ENCODE results near the gene IFNGR2.

IFNGR2 gene

DNA sequence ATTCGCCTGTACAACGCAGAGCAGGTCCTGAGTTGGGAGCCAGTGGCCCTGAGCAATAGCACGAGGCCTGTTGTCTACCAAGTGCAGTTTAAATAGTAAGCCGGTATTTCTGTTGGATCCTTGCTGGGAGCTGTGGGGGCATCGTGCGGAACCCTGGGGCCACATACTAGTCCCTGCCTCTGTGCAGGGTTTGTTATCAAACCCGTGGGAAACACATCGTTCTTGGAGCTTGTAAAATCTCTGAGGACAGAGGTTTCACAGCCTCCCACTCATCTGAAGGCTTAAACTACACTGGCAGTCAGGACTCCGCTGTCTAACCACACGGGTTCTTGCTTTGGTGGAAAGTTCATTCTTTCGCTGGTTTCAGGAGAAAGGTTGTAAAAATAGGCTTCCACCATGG lies 11.7 kb downstream of the IFNGR2 start:
- H3K9ac ChIP-seq, result peak overlapping the region in 2 of 11 experiments; percentile 8 to 64; a peak in 1 of 22 replicates
- peaks cover 49 to 100% (median 98%) of the 10 kb centered on the region in 11 experiments for H4K20me1 ChIP-seq
- peaks cover 14 to 77% (median 32%) of the 10 kb centered on the region in 10 experiments for H3K4me1 ChIP-seq
- H3K27me3 ChIP-seq, result no peaks in the 10 kb centered on the region
- no peaks in the 10 kb centered on the region for H3K9me3 ChIP-seq (replicated peaks in 1 of 11)
- H3K4me3 ChIP-seq, result no peak overlapping the region
- no peak for TF ChIP-seq Cebpa-rat (IDR thresholded peaks at IDR 0.05)
- H3K27ac ChIP-seq, result peak overlapping the region in 1 of 11 experiments; percentile 14; a peak in 2 of 22 replicates
- H3K36me3 ChIP-seq, result peaks cover 88 to 100% (median 99%) of the 10 kb centered on the region in 11 experiments
- peak overlapping the region in 2 of 11 experiments; percentile 96 to 97; a peak in 3 of 22 replicates for H3K4me2 ChIP-seq

DNA sequence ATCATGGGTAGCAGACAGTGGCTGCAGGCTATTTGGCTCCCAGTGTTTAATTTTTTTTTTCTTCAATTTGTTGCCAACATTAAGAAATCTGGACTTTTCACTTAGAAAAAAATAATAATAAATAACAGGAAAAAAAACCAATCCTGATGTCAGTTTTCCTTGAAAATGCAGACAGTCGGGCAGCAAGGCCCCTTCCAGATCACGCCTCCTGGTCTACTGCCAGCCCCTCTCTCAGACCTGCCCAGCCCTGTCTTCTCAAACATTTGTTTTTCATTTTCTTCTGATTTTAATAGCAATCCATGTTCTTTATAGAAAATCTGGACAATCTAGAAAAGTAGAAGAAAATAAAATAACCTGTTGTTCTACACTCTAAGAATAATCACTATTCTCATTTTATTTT lies 15.5 kb downstream of the IFNGR2 start:
- H3K4me1 ChIP-seq, result peaks cover 0 to 59% (median under 1%) of the 10 kb centered on the region in 10 experiments; a peak in 6 of 20 replicates
- H3K27me3 ChIP-seq, result no peaks in the 10 kb centered on the region
- peaks cover 98 to 100% (median 100%) of the 10 kb centered on the region in 11 experiments for H3K36me3 ChIP-seq
- no peak for TF ChIP-seq Cebpa-rat (IDR thresholded peaks at IDR 0.05)
- no peak overlapping the region for H3K4me2 ChIP-seq
- no peaks in the 10 kb centered on the region; a peak in 1 of 22 replicates for H3K9me3 ChIP-seq (replicated peaks in 1 of 11)
- H4K20me1 ChIP-seq, result peaks cover 14 to 100% (median 86%) of the 10 kb centered on the region in 11 experiments
- 0 out of 22 replicates have a peak overlapping the region, but pooled peaks of 1 of the 11 experiments have one; percentile 7 for H3K9ac ChIP-seq
- peak overlapping the region in 1 of 11 experiments; percentile 10; a peak in 1 of 22 replicates for H3K27ac ChIP-seq
- no peak overlapping the region for H3K4me3 ChIP-seq

DNA sequence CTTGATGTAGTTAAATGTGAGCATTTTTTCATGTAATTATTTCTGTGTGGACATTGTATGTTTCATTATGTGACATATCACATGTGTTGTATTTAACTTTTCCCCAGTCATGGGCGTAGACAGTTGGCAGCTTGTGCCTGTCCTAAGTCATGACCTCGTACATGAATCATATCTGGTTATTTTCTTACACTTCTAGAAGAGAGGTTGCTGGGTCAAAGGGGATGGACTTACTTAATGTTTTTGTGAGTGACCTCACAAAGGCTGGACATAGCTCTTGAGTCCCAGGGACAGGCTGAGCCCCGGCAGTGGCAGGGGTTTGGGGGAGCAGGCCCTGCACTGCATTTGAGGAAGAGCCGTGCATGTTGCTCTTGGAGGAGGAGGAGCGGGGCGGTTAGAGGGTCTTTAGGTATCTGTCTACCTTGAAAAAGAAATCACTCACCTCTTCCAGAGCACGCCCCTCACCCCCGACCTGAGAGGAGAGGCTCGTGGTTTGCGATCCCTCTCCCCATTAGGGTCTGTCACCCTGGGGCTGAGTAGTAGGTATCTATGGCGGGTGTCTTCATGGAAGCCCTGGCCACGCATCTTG lies 16.4 kb downstream of the IFNGR2 start:
- Histone ChIP-seq H3K9ac (peak overlapping the region in 1 of 11 experiments; percentile 48; a peak in 2 of 22 replicates), H3K27ac (peak overlapping the region in 2 of 11 experiments; percentile 4 to 7; a peak in 2 of 22 replicates), H3K4me3 (no peak overlapping the region), H3K4me1 (peaks cover 0 to 59% (median 0%) of the 10 kb centered on the region in 10 experiments; a peak in 6 of 20 replicates), H3K36me3 (peaks cover 98 to 100% (median 100%) of the 10 kb centered on the region in 11 experiments), H3K27me3 (no peaks in the 10 kb centered on the region), H3K9me3 (replicated peaks in 1 of 11) (no peaks in the 10 kb centered on the region; a peak in 1 of 22 replicates), H3K4me2 (no peak overlapping the region), H4K20me1 (peaks cover 5 to 100% (median 86%) of the 10 kb centered on the region in 11 experiments)
- no peak for TF ChIP-seq Cebpa-rat (IDR thresholded peaks at IDR 0.05)

DNA sequence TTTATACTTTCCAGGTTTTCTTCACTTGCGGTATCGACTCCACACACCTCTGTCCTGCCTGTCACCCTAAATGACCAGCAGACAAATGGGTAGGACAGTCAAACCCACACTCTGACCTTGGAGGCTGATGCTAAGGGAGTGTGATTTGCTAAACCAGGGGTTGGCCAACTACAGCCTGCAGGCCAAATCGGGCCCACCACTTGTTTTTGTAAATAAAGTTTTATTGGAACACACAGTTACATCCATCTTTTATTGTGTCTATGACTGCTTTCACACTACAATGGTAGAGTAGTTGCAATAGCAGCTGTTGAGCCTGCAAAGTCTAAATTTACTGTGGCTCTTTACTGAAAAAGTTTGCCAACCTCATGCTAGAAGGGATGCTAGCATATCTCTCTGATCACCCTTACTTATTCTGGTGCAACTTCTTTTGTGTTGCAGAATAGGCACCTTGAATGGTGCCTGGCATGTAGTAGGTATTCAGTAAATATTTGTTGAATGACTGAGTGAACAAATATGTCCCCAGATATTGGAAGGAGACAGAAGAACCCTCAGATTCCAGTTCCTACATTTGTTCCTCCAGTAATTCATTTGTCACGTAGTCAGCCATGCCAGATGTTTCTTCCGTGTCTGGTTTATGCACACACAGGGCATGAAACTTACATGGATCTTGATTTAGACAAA lies 18.6 kb downstream of the IFNGR2 start:
- H3K4me3 ChIP-seq, result no peak overlapping the region
- no peak overlapping the region for H3K27ac ChIP-seq
- H3K9me3 ChIP-seq (replicated peaks in 1 of 11), result no peaks in the 10 kb centered on the region; a peak in 1 of 22 replicates
- no peak for TF ChIP-seq Cebpa-rat (IDR thresholded peaks at IDR 0.05)
- peaks cover 0 to 66% (median under 1%) of the 10 kb centered on the region in 10 experiments; a peak in 9 of 20 replicates for H3K4me1 ChIP-seq
- H4K20me1 ChIP-seq, result peaks cover 0 to 100% (median 78%) of the 10 kb centered on the region in 11 experiments; a peak in 20 of 22 replicates
- H3K27me3 ChIP-seq, result no peaks in the 10 kb centered on the region
- no peak overlapping the region for H3K9ac ChIP-seq
- H3K4me2 ChIP-seq, result no peak overlapping the region
- peaks cover 97 to 100% (median 100%) of the 10 kb centered on the region in 11 experiments for H3K36me3 ChIP-seq

DNA sequence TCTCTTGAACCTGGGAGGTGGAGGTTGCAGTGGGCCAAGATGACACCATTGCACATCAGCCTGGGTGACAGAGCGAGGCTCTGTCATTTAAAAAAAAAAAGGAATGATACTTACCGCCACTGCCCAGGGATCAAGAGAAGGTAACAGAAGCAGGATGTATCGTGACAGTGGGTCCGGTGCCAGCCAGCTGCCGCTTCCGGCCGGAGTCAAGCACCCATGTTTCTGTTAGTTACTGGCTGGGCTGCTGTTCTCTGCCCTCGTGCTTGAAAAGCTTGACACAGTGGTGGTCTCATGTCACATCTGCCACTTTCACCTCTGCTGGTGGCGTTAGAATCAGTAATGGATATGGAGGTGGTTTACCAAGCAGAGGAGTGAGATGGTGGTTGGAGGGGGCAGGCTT lies 21.0 kb downstream of the IFNGR2 start:
- Histone ChIP-seq H3K9me3 (replicated peaks in 1 of 11) (no peaks in the 10 kb centered on the region; a peak in 1 of 22 replicates), H3K36me3 (peaks cover 96 to 100% (median 100%) of the 10 kb centered on the region in 11 experiments), H3K27ac (no peak overlapping the region), H3K4me3 (no peak overlapping the region), H3K4me2 (no peak overlapping the region), H3K27me3 (no peaks in the 10 kb centered on the region), H3K9ac (no peak overlapping the region), H3K4me1 (peaks cover 11 to 78% (median 20%) of the 10 kb centered on the region in 10 experiments), H4K20me1 (peaks cover 0 to 100% (median 67%) of the 10 kb centered on the region in 11 experiments; a peak in 19 of 22 replicates)
- no peak for TF ChIP-seq Cebpa-rat (IDR thresholded peaks at IDR 0.05)

DNA sequence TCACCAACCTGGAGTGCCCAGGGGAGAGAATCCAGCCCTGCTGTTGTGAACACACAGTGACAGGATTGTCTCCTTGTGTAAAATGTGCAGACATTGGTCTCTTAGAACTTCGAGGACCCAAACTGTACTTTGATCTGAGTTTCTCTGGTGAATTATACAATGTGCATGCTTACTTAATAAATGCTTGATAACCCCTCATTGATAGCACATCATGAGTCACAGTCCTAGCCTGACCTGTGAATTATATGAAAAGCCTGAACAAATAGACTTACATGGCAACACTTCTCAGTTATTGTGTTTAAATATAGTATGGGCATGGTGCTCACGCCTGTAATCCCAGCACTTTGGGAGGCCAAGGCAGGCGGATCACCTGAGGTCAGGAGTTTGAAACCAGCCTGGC lies 22.6 kb downstream of the IFNGR2 start:
- no peak for TF ChIP-seq Cebpa-rat (IDR thresholded peaks at IDR 0.05)
- H3K27me3 ChIP-seq, result no peaks in the 10 kb centered on the region
- no peaks in the 10 kb centered on the region; a peak in 1 of 22 replicates for H3K9me3 ChIP-seq (replicated peaks in 1 of 11)
- peak overlapping the region in 1 of 11 experiments; percentile 31; a peak in 2 of 22 replicates for H3K4me2 ChIP-seq
- peaks cover 95 to 100% (median 100%) of the 10 kb centered on the region in 11 experiments for H3K36me3 ChIP-seq
- H3K27ac ChIP-seq, result peak overlapping the region in 1 of 11 experiments; percentile 22; a peak in 1 of 22 replicates
- peaks cover 0 to 100% (median 51%) of the 10 kb centered on the region in 11 experiments; a peak in 16 of 22 replicates for H4K20me1 ChIP-seq
- H3K9ac ChIP-seq, result 0 out of 22 replicates have a peak overlapping the region, but pooled peaks of 1 of the 11 experiments have one; percentile 13
- no peak overlapping the region for H3K4me3 ChIP-seq
- H3K4me1 ChIP-seq, result peaks cover 20 to 81% (median 32%) of the 10 kb centered on the region in 10 experiments

DNA sequence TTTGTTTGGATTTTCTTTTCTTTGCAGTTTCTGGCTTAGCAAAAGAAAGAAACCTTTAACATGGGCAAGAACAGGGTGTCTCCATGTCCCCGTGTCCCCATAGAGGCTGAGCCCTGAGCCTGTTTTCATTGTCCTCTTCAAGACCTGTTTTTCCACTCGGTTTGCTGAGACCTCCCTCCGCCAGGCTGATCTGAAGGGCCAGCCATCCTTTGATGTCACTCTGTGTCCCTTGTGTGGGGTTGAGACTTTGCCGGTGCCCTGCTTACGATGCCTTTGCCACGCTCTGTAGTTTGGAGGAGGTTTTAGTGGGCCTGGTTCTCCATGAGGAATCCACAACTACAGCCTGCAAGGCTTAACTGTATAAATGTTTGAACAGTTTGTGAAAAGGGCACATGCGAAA lies 23.8 kb downstream of the IFNGR2 start:
- H3K4me2 ChIP-seq, result peak overlapping the region in 1 of 11 experiments; percentile 71; a peak in 1 of 22 replicates
- H3K4me3 ChIP-seq, result no peak overlapping the region
- no peaks in the 10 kb centered on the region for H3K9me3 ChIP-seq (replicated peaks in 1 of 11)
- TF ChIP-seq Cebpa-rat (IDR thresholded peaks at IDR 0.05), result no peak
- peaks cover 20 to 83% (median 42%) of the 10 kb centered on the region in 10 experiments for H3K4me1 ChIP-seq
- H3K36me3 ChIP-seq, result peaks cover 95 to 100% (median 100%) of the 10 kb centered on the region in 11 experiments
- no peaks in the 10 kb centered on the region for H3K27me3 ChIP-seq
- peak overlapping the region in 1 of 11 experiments; percentile 43; a peak in 2 of 22 replicates for H3K9ac ChIP-seq
- 0 out of 22 replicates have a peak overlapping the region, but pooled peaks of 3 of the 11 experiments have one; percentile 1 to 16 (median 4) for H3K27ac ChIP-seq
- H4K20me1 ChIP-seq, result peaks cover 0 to 100% (median 40%) of the 10 kb centered on the region in 11 experiments; a peak in 15 of 22 replicates

DNA sequence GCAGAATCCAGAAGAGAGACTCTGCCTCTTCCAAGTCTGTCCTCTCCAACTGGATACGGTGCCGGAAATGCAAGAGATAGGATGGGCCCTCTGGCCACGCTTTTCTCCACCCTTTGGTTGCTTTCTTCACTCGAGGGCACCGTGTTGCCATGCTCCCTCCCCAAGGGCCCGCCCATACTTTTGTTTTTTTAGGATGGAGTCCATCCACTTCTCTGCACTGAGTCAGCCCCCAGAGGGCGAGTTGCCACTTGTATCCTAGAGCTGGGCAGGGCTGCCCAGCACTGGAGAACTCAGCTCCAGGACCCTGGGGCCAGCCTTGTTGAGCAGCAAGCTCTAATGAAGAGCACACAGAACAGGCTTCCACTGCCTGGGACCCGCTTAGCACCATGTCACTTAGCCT lies 25.5 kb downstream of the IFNGR2 start:
- TF ChIP-seq Cebpa-rat (IDR thresholded peaks at IDR 0.05), result no peak
- Histone ChIP-seq H3K9ac (peak overlapping the region in 9 of 11 experiments; percentile 8 to 51 (median 30); a peak in 14 of 22 replicates), H4K20me1 (peaks cover 0 to 99% (median 33%) of the 10 kb centered on the region in 11 experiments; a peak in 15 of 22 replicates), H3K27me3 (no peaks in the 10 kb centered on the region), H3K9me3 (replicated peaks in 1 of 11) (no peaks in the 10 kb centered on the region), H3K4me3 (no peak overlapping the region), H3K4me2 (peak overlapping the region; percentile 33 to 95 (median 62)), H3K4me1 (peaks cover 34 to 99% (median 58%) of the 10 kb centered on the region in 10 experiments), H3K27ac (peak overlapping the region; percentile 10 to 71 (median 35); a peak in 17 of 22 replicates), H3K36me3 (peaks cover 96 to 100% (median 99%) of the 10 kb centered on the region in 11 experiments)

All from BLaER1 treated with 17β-estradiol and CSF1 and Interleukin-3, amounts not matched to agents 10 nM and 100 nM (cell line).